ELF-1 (cell line): ENCODE results near the gene CACNA1D.

ENCODE experiments used
- DNase-seq: peaks from one replicate; pipeline ENCODE4 v3.0.0-alpha.2; 2016; ENCODE audit warnings: low read depth, low spot score

The CACNA1D gene

DNA sequence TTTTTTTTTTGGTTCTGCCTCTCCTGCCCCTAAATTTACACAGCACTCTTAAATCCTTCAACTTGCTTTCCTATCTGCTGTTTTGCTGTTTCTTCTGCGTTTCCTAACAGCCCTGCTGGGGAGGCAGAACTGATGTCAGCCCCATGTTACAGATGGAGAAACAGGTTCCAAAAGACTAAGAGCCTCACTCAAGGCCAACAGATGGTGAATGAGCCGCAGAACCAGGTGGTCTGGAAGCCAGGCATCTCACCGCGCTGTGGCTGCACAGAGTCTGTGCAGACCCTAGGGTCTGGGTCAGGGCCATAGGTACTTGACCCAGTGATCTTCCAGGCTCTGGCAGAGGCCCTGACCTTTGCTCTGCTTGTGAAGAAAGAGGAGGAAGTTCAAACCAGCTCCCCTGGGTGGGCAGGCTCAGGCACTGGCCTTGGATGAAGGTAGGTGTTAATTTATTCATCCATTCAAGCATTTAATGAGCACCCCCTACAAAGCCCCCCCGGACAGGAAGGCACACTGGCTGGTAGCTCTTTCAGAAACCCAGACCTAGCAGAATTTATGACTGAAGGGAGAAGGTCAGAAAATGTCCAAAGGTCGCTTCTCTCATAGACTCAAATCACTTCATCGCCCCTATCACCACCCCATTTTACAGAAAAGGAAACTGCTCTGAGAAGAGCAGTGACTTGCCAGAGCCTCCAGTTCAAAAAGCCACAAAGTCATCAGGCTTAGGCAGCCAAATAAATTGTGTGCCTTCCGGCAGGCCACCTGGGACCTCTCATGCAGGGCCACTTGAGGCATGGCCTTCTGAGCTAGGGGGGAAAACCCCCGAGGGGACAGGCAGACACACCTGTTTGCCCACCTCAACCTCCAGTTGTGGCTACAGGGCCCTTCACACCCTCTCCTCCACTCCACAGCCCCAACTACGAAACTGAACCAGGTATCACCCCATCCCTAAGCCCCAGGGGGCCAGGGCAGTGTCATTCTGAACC is 349.1 kb downstream of the CACNA1D start:
- peak; percentile 15 for DNase-seq

DNA sequence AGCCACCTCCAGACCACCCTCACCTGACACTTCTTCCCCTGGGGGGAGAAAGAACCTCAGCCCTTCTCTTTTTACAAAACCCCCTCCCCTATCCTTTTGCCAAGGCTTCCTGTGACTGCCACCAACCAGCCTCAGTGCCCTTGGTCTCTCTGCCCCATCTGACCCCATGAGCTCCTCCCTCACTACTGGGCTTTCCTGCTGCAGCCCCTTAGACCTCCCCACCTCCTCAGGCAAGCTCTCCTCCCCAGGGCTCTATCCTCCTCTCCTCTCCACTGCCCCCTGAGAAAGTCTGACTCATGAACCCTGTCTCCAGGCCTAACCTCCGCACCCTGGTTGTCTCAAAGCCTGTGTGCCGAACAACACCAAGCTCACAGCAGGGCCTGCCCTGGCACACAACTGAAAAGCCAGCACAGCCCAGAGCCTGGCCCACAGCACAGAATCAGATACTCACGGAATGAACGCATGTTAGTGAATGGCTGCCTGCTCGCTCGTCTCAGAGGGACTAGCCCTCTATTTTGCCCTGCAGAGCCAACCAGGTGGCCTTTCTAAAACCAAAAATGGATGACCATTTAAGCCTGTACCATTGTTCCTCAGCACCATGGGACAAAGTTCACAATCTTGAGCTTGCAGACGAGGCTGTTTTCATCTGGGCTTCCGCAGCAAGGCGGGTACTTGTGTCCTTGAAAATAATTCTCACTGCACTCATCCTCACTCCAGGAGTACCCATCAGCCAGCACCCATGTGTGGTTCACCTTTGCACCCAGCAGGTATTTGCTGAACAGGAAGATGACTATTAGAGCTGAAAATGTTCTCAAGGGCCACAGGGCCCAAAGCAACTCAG is 350.1 kb downstream of the CACNA1D start:
- peak; percentile 16 for DNase-seq

DNA sequence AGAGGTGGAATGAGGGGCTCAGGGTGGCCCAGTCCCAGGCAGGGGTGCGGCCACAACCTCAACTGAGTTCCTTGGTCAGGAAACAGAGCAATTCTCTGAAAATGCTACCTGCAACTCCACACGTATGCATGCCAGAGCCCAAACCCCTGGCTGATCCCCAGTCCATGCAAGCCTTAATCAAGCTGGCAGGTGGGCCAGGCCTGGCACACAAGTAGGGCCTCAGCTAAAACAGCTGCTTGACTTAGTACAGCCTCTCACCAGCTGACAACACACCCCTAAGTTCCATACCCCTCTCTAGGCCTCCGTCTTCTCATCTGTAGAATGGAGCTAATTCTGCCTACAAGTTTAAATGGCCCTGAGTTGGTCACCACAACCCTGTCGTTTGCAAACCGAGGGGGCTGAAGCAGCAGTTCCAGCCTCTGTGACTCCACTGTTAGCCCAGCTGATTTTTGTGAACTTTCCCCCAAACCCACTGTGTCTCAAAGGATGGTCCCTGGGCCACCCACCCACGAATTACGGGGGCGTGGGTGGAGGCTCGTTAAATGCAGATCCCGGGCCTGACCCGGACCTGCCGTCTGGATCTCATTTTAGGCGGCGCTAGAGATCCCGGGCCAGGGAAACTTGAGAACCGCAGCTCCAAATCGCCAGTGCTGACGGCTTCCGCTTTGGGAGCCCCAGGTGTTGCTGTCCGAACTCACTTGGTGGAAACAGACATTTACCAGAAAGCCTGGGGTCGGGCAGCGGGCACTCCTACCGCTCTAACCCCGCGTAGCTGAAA is 350.9 kb downstream of the CACNA1D start:
- peak; percentile 81 for DNase-seq

DNA sequence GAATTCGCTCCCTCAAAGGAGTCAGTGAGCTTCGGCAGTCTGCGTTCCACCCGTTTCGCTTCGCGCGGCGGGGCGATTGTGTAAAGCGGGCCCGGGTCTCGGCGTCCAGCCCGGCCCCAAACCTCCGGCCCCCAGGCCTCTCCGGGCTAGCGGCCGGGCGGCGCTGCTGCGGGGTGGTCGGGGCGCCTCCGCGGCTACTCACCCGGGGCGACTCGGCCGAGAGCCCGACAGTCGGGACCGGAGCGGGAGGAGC is 351.4 kb downstream of the CACNA1D start:
- no peak for DNase-seq

DNA sequence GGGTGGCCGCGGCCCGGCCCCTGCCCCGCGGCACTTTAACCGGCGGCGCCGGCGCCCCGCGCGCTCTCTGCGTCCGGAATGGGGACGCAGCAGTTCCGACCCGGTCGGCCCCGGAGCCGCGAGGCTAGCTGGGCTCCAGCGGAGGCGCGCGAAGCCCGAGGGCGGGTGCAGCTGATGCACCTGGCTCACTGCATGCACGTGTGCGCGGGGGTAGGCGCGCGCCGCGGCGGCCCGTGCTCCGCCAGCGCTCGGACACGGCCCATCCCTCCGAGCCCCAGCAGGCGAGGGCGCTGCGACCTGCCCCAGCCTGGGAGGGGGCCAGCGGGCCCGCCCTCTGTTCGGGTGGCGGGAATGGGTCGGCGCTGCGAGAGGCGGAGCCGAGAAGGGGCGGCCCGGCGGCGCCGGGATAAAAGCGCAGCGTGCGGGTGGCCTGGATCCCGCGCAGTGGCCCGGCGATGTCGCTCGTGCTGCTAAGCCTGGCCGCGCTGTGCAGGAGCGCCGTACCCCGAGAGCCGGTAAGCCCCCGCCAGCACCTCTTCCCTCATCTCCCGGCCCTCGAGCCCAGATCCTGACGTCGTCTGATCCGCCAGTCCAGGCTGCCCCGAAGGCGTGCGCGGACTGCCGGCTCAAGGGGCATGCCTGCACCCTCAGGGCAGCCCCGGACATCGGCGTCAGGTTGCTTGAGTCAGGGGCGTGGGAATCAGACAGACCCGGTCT is 351.9 kb downstream of the CACNA1D start, which contains the start of the genes CHDH and IL17RB:
Gene CHDH (minus strand): TSS at position 286 of the 717 bp plus-strand sequence. CDS start 22,411 bp downstream, outside the sequence.
Gene IL17RB (plus strand): TSS at position 435 of the 717 bp plus-strand sequence. CDS start 21 bp downstream, at position 456.
- peak; percentile 81 for DNase-seq

DNA sequence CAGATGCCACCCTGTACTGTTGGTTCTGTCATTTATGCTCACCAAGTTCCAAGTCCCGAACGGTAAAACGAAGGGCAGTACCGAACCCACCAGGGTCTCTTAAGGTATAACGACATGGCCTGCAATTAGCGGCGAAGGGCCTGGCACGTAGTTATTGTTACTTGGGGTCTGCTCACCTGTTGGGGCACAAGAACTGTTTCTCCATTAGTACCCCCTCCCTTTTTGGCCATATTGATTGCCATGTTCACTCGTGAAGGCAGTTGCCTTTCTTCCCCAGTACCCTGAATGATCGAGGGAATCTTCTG is 352.4 kb downstream of the CACNA1D start:
- no peak for DNase-seq

DNA sequence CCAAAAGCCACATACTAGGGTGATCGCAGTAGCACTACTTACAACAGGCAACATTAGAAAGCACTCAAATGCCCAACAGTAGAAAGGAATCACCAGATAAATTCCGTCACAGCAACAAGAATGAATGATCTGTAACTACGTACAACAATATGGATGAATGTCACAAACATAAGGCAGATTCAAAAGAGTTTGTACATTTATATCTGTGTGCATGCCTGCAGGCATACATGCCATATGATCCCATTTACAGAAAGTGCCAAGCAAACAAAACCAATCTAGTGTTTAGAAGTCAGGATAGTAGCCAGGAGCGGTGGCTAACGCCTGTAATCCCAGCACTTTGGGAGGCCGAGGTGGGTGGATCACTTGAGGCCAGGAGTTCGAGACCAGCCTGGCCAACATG is 355.5 kb downstream of the CACNA1D start:
- no peak for DNase-seq

DNA sequence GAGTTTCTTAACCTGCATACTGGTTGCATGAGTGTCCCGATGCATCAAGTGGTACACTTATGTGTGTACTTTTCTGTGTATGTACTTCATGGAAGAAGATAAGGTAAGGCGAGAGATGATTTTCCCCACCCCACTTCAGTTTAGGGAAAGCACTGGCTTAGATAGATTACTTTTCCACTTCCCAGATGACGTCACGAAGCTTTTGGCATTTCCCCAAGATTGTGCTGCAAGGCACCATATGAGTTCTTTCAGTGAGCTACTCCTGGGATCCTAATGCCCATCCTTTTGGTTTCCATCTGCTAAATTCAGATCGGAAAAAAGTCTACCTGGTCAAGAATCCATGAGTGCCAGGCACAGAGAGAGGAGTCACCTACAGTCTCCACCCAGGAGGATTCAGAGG is 356.5 kb downstream of the CACNA1D start:
- DNase-seq, result no peak

DNA sequence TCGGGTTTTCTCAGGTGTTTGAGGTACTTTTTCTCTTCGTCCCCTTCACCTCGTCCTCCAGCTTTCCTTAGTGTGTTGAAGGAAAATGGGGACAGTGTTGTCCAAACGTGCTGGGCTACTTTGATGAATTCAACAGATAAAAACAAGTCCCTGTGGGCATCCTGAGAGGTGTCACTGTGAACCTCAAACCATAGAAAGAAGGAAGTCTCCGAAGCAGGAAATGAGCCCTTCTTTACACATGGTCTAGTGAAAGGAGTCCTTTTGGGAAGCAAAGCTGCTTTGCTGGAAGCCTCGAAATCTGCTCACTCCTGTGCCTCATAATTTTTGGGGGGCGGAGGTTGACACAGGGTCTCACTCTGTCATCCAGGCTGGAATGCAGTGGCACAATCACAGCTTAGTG is 362.6 kb downstream of the CACNA1D start:
- no peak for DNase-seq

DNA sequence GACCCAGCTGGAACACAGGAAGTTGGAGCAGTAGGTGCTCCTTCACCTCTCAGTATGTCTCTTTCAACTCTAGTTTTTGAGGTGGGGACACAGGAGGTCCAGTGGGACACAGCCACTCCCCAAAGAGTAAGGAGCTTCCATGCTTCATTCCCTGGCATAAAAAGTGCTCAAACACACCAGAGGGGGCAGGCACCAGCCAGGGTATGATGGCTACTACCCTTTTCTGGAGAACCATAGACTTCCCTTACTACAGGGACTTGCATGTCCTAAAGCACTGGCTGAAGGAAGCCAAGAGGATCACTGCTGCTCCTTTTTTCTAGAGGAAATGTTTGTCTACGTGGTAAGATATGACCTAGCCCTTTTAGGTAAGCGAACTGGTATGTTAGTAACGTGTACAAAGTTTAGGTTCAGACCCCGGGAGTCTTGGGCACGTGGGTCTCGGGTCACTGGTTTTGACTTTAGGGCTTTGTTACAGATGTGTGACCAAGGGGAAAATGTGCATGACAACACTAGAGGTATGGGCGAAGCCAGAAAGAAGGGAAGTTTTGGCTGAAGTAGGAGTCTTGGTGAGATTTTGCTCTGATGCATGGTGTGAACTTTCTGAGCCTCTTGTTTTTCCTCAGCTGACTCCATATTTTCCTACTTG is 363.8 kb downstream of the CACNA1D start:
- no peak for DNase-seq

DNA sequence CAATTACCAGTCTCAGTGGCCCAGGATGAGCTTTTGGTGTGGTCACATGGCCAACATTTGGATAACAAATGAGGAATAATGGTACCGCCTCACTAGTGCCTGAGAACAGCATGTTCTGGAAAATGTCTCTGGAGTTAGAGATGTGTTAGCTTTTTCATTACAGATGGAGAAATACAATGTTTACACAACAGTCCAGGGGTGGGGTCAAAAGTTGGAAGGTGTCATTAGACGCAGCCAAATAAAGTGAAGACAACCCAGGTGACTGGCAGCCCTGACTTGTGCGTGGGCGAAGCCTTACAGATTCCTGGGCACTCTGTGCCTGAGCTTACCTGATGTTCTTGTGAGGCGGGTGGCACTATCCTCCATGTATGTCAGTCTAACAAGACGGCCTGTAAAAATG is 364.8 kb downstream of the CACNA1D start:
- DNase-seq, result no peak

DNA sequence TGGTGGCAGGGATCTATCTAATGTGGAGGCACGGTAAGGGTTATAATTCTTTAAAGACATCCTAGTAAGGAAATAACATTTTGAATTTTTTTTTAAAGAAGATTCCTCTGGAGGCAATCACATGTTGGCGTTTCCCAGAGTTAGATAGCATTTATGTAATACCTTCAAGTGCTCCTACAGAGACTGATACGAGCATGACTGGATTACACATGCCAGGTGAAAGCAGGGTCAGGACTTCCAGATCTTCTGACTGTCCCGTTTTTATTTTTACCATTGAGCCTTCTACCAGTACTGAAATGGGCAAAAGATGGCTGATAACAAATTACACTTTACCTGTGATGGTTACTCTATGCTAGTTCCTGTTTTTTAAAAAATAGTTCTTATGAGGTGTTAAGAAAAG is 365.8 kb downstream of the CACNA1D start:
- no peak for DNase-seq

DNA sequence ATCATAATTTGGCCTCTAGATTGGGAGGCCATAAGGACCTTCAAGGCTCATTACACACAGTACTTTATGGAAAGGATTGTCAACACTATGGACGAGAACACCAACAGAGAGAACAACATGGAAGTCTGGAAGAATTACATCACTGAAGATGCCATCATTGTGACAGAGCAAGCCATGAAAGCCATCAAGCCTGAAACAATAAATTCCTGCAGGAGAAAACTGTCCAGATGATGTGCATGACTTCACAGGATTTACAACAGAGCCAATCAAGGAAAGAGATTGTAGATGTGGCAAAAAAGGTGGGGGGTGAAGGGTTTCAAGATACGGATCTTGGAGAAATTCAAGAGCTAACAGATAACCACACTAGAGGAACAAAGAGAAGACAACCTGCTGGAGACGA is 367.8 kb downstream of the CACNA1D start:
- no peak for DNase-seq

DNA sequence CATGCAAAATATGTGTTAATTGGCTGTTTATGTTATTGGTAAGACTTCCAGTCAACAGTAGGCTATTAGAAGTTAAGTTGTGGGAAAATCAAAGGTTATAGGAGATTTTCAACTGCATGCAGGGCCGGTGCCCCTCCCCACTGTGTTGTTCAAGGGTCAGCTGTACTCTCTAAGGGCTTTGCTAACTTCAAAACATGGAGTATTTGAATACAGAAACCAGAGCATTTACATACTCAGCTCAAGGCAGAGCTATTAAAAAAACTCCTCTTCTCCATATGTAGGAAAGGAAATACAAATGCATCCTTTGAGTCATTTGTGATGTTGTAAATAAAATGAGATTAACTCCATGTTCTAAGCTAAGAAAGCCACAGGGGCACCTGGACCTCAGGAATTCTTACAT is 368.7 kb downstream of the CACNA1D start:
- no peak for DNase-seq
